H1 (cell line): ENCODE results near the gene PREX1. TPM values are rescaled to one million over a fixed set of nuclear protein-coding genes. Genes with fewer than 3 reads are reported as not detected.

Experiments
- CTCF ChIA-PET: fragments of 300-600 bp; sonication (Branson Sonifier 250); formaldehyde crosslinking; loops from one replicate; lab custom pipeline; 2021; ENCODE audit not compliant: partially characterized antibody; lab: Charles Lee
- POLR2A ChIA-PET: fragments of 300-600 bp; sonication (Branson Sonifier 250); formaldehyde crosslinking; loops from one replicate; lab custom pipeline; 2021; ENCODE audit warnings: inconsistent platforms; ENCODE audit not compliant: partially characterized antibody; lab: Charles Lee
- DNase-seq, 2 experiments: peaks; one replicate each; pipeline versions ENCODE4 v3.0.0 to v3.0.0-alpha.2; 2010 to 2022; ENCODE audit warnings: low spot score in 2 of 2, low read depth in 1 of 2, mixed read lengths in 1 of 2
- FAIRE-seq: peaks from 2 replicates; lab custom pipeline; 2011; peaks lifted over from hg19 to GRCh38; lab: Jason Lieb, UNC
- H2AFZ ChIP-seq: 2 replicates; pipeline ENCODE4 v1.8.1; 2012; ENCODE audit warnings: low read length, inconsistent platforms
- H2AK5ac ChIP-seq: 2 replicates; pipeline ENCODE4 v1.6.1; 2013; ENCODE audit warnings: low read depth, low read length
- H2BK120ac ChIP-seq: replicated peaks from 2 replicates; pipeline ENCODE3; 2013; ENCODE audit warnings: low read depth, low read length, inconsistent platforms
- H2BK12ac ChIP-seq: 2 replicates; pipeline ENCODE4 v1.6.1; 2013; ENCODE audit warnings: low read depth, low read length
- H2BK15ac ChIP-seq: 2 replicates; pipeline ENCODE4 v1.6.1; 2013; ENCODE audit warnings: low read length
- H2BK20ac ChIP-seq: 2 replicates; pipeline ENCODE4 v1.6.1; 2013; ENCODE audit warnings: low read length
- H2BK5ac ChIP-seq: 2 replicates; pipeline ENCODE4 v1.6.1; 2013; ENCODE audit warnings: low read depth, low read length
- H3K14ac ChIP-seq: 2 replicates; pipeline ENCODE4 v1.6.1; 2013; ENCODE audit warnings: inconsistent platforms; ENCODE audit not compliant: insufficient read length
- H3K18ac ChIP-seq: 2 replicates; pipeline ENCODE4 v1.6.1; 2013; ENCODE audit warnings: low read length; ENCODE audit errors: extremely low read depth
- H3K23ac ChIP-seq: 2 replicates; pipeline ENCODE4 v1.6.1; 2013; ENCODE audit warnings: inconsistent platforms; ENCODE audit not compliant: insufficient read length
- H3K23me2 ChIP-seq: 2 replicates; pipeline ENCODE4 v1.6.1; 2013; ENCODE audit warnings: low read depth, low read length
- H3K27ac ChIP-seq: 2 replicates; pipeline ENCODE4 v1.6.1; 2011; ENCODE audit warnings: low read depth, low read length, inconsistent platforms
- H3K27me3 ChIP-seq, 4 experiments: replicated peaks in 1 of 4; 1 replicate in 1 of 4; 2 replicates in 3 of 4; pipeline versions ENCODE4 v1.6.1 to v1.8.1; 2011 to 2013; ENCODE audit warnings: low read length in 3 of 4, mild to moderate bottlenecking in 3 of 4, inconsistent platforms in 2 of 4, mixed read lengths in 2 of 4, moderate library complexity in 1 of 4; ENCODE audit not compliant: control insufficient read depth in 3 of 4, insufficient read depth in 3 of 4; ENCODE audit errors: extremely low read depth in 1 of 4
- H3K36me3 ChIP-seq, 4 experiments: 2 replicates each; pipeline versions ENCODE4 v1.6.1 to v1.8.1; 2011 to 2013; ENCODE audit warnings: mild to moderate bottlenecking in 4 of 4, low read length in 3 of 4, moderate library complexity in 2 of 4, control low read depth in 1 of 4, inconsistent platforms in 1 of 4; ENCODE audit not compliant: insufficient read depth in 4 of 4, control insufficient read depth in 2 of 4
- H3K4ac ChIP-seq: replicated peaks from 2 replicates; pipeline ENCODE3; 2013; ENCODE audit warnings: low read length, low read depth, mixed read lengths, inconsistent platforms; ENCODE audit not compliant: insufficient read length
- H3K4me1 ChIP-seq, 4 experiments: replicated peaks in 1 of 4; 1 replicate in 1 of 4; 2 replicates in 3 of 4; pipeline versions ENCODE4 v1.6.1 to v1.8.1; 2011 to 2013; ENCODE audit warnings: low read length in 3 of 4, inconsistent platforms in 2 of 4, mixed read lengths in 1 of 4; ENCODE audit not compliant: insufficient read depth in 4 of 4, control insufficient read depth in 3 of 4
- H3K4me2 ChIP-seq, 2 experiments: 2 replicates each; pipeline versions ENCODE4 v1.6.1 to v1.8.1; 2011 to 2013; ENCODE audit warnings: low read depth in 2 of 2, low read length in 2 of 2, control low read depth in 1 of 2, inconsistent platforms in 1 of 2, mild to moderate bottlenecking in 1 of 2; ENCODE audit not compliant: insufficient read depth in 1 of 2
- H3K4me3 ChIP-seq, 4 experiments: fragments of 200-600, 300-600 bp in 1 of 4; sonication (generic), shearing (Covaris generic), sonication (Bioruptor Twin) in 1 of 4; 2 replicates each; pipeline versions ENCODE4 v1.5.1 to v1.8.1; 2011 to 2016; ENCODE audit warnings: low read length in 4 of 4, low read depth in 3 of 4, control low read depth in 2 of 4, inconsistent platforms in 2 of 4, mild to moderate bottlenecking in 2 of 4, mixed read lengths in 1 of 4, moderate library complexity in 1 of 4; ENCODE audit not compliant: insufficient read depth in 2 of 4; ENCODE audit errors: extremely low read depth in 1 of 4
- H3K56ac ChIP-seq: replicated peaks from 2 replicates; pipeline ENCODE3; 2013; ENCODE audit warnings: low read depth, mild to moderate bottlenecking, mixed read lengths, low read length, inconsistent platforms; ENCODE audit not compliant: insufficient read length
- H3K79me1 ChIP-seq: 2 replicates; pipeline ENCODE4 v1.6.1; 2013; ENCODE audit warnings: low read depth, low read length, control low read depth
- H3K79me2 ChIP-seq, 2 experiments: 2 replicates each; pipeline versions ENCODE4 v1.6.1 to v1.8.1; 2012 to 2013; ENCODE audit warnings: low read length in 2 of 2, mild to moderate bottlenecking in 2 of 2, inconsistent platforms in 1 of 2; ENCODE audit not compliant: insufficient read depth in 2 of 2, control insufficient read depth in 1 of 2
- H3K9ac ChIP-seq, 4 experiments: replicated peaks in 1 of 4; 1 replicate in 1 of 4; 2 replicates in 3 of 4; pipeline versions ENCODE4 v1.6.1 to v1.8.1; 2011 to 2013; ENCODE audit warnings: low read depth in 3 of 4, low read length in 3 of 4, control low read depth in 2 of 4, mild to moderate bottlenecking in 2 of 4, moderate library complexity in 2 of 4, inconsistent platforms in 1 of 4; ENCODE audit errors: extremely low read depth in 1 of 4
- H3K9me3 ChIP-seq, 2 experiments: 2 replicates each; pipeline versions ENCODE4 v1.6.1 to v1.8.1; 2012 to 2013; ENCODE audit warnings: mild to moderate bottlenecking in 2 of 2, moderate library complexity in 2 of 2, control low read depth in 1 of 2, inconsistent platforms in 1 of 2, low read depth in 1 of 2, low read length in 1 of 2, mixed read lengths in 1 of 2; ENCODE audit not compliant: insufficient read depth in 2 of 2
- H4K20me1 ChIP-seq, 2 experiments: replicated peaks in 1 of 2; 2 replicates each; pipeline versions ENCODE3 to v1.8.1; 2011 to 2013; ENCODE audit warnings: inconsistent platforms in 2 of 2, low read length in 2 of 2, mild to moderate bottlenecking in 1 of 2; ENCODE audit not compliant: insufficient read depth in 2 of 2, control insufficient read depth in 1 of 2
- H4K5ac ChIP-seq: 2 replicates; pipeline ENCODE4 v1.6.1; 2013; ENCODE audit warnings: low read length, low read depth, mixed read lengths, inconsistent platforms; ENCODE audit not compliant: insufficient read length
- H4K8ac ChIP-seq: 2 replicates; pipeline ENCODE4 v1.8.0; 2013; ENCODE audit warnings: mild to moderate bottlenecking, moderate library complexity, low read length, inconsistent platforms; ENCODE audit not compliant: insufficient read depth; ENCODE audit errors: extremely low read depth
- H4K91ac ChIP-seq: replicated peaks from 2 replicates; pipeline ENCODE3; 2013; ENCODE audit warnings: low read length, mixed read lengths, inconsistent platforms; ENCODE audit not compliant: insufficient read length
- GTF2F1 ChIP-seq: IDR thresholded peaks from 2 replicates; pipeline ENCODE4 v1.6.1; 2012; ENCODE audit warnings: low read depth, low read length, improper control_type of control experiment, borderline replicate concordance
- POLR2A ChIP-seq, 2 experiments: IDR thresholded peaks; 1 replicate in 1 of 2; 2 replicates in 1 of 2; pipeline ENCODE4 v1.6.1; 2011; ENCODE audit warnings: low read depth in 2 of 2, low read length in 2 of 2, mild to moderate bottlenecking in 2 of 2; ENCODE audit errors: control extremely low read depth in 1 of 2
- POLR2AphosphoS5 ChIP-seq: IDR thresholded peaks from 2 replicates; pipeline ENCODE4 v1.6.1; 2011; ENCODE audit warnings: low read depth, low read length
- WGBS, 2 experiments: shearing (Covaris generic) in 1 of 2; methylation state at CpG; one replicate each; pipeline versions ENCODE4 v1.1.6 to v1.1.7; 2013 to 2015; ENCODE audit warnings: low lambda C conversion rate in 2 of 2, mixed read lengths in 2 of 2, inconsistent platforms in 1 of 2, low coverage in 1 of 2, missing lambda C conversion rate in 1 of 2; ENCODE audit not compliant: insufficient replicate concordance in 2 of 2, insufficient coverage in 1 of 2, insufficient read length in 1 of 2; ENCODE audit errors: extremely low coverage in 1 of 2, missing lambda C conversion rate in 1 of 2; 5-methylcytosine and 5-hydroxymethylcytosine counted together
- polyA plus RNA-seq, 7 experiments: library from polyadenylated mRNA; depleted of rRNA in 3 of 7; stranded (reverse) in 5 of 7; unstranded in 2 of 7; fragments of >200 nt in 5 of 7; fragments of 200-250 nt in 2 of 7; gene quantifications; 1 replicate in 5 of 7; 2 replicates in 1 of 7; 4 replicates in 1 of 7; pipeline versions ENCODE4 v1.2.1 to v1.2.3, GENCODE V29; 2011 to 2013; ENCODE audit warnings: missing spikeins in 2 of 7, mixed read lengths in 2 of 7
- total RNA-seq: library from RNA; stranded (reverse); fragmentation: NEBNext Ultra II Directional; extraction: Animal tissue kit (Norgen Biotek cat#: 25700); gene quantifications from 2 replicates; pipeline ENCODE4 v1.2.1, GENCODE V29; 2021
- TF ChIP-seq, protein P1 (sequence below): IDR thresholded peaks from 2 replicates; pipeline ENCODE4 v1.6.1; 2012; ENCODE audit warnings: inconsistent platforms

Gene PREX1
- total and polyA plus RNA-seq, 2 of the 8 experiments (the other 6 are each of a cell fraction or from before 2014, with no cell fraction given) = 10.7 to 12.8 TPM

DNA sequence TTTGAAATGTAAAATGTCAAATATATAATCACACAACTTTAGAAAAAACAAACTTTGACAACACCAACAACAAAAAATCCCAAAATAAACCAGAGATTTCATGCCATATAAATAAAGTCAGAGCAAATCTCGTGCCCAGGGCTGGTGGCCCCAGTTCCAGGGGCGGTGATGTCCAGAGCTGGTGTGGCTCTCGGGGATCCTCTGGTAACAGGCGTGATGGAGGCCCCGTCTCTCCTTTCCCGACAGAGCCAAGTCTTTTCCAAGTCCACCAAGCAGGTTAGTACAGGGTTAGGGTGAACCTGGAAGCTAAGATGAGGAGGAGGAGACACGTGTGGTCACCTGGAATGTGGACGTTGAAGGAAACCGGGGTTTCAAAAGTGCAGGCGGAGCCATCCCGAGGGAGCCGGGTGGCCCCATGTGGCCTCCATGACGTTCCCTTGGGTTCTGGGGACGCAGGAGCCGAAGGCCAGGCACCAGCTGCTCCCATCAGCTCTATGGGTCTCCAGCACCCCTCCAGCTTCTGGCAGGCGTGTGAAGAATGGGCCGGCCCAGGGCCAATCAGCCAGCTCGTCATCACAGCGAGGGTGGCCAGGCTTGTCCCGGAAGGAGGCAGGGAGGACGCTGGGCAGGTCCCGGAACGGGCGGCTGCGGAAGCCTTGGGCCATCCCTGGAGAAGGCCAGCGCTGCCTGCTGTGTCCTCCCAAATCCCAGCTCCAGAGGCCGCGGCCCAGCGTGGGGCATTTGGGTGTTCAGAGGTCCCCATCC, 202.5 kb downstream of the PREX1 start:
- 92% methylated on average over 22 of the region's 29 CpGs; no CpG with 5 or more reads in 1 of the 2 experiments for WGBS, 2 experiments
- H3K4me1 ChIP-seq = peaks cover 0 to 4% (median 1%) of the 10 kb centered on the region in 4 experiments; a peak in 3 of 7 replicates
- no peak overlapping the region for H3K23ac ChIP-seq
- no peak overlapping the region for H3K9ac ChIP-seq
- no peaks in the 10 kb centered on the region for H3K23me2 ChIP-seq
- no peak overlapping the region for H2BK15ac ChIP-seq
- no peak overlapping the region for H4K91ac ChIP-seq
- no peaks in the 10 kb centered on the region for H3K9me3 ChIP-seq
- H2AFZ ChIP-seq = no peak overlapping the region
- H3K36me3 ChIP-seq = no peaks in the 10 kb centered on the region
- H3K14ac ChIP-seq = no peak overlapping the region
- H3K4me2 ChIP-seq = no peak overlapping the region
- no peak overlapping the region for H3K4ac ChIP-seq
- no peak overlapping the region for H2BK5ac ChIP-seq
- CTCF ChIA-PET = interaction anchor here (0.5 to 2.6 kb wide), 3 partner anchors 10 to 947 kb away, joined by 3 to 7 read pairs (median 4); no protein-coding TSS in a partner anchor
- H3K18ac ChIP-seq = no peak overlapping the region
- no peak overlapping the region for H3K4me3 ChIP-seq
- H4K20me1 ChIP-seq = no peaks in the 10 kb centered on the region
- FAIRE-seq = no peak
- no peaks in the 10 kb centered on the region for H3K27me3 ChIP-seq
- H3K56ac ChIP-seq = no peak overlapping the region
- no peak overlapping the region for H2BK120ac ChIP-seq
- H2BK20ac ChIP-seq = no peak overlapping the region
- no peak overlapping the region for H3K27ac ChIP-seq
- POLR2A ChIA-PET = no interaction called here
- no peak for DNase-seq
- no peaks in the 10 kb centered on the region for H3K79me1 ChIP-seq
- H2AK5ac ChIP-seq = no peak overlapping the region
- H4K5ac ChIP-seq = no peak overlapping the region
- H3K79me2 ChIP-seq = no peaks in the 10 kb centered on the region
- H2BK12ac ChIP-seq = no peak overlapping the region
- peak overlapping the region; percentile 29; the same call in 1 of the 2 replicates for H4K8ac ChIP-seq
- TF ChIP-seq GTF2F1 = no peak
- no peak for TF ChIP-seq POLR2A (IDR thresholded peaks at IDR 0.05; ENCODE audit: control extremely low read depth in 1 of 2, low read depth in 2 of 2, low read length in 2 of 2)
- TF ChIP-seq, protein P1, sequence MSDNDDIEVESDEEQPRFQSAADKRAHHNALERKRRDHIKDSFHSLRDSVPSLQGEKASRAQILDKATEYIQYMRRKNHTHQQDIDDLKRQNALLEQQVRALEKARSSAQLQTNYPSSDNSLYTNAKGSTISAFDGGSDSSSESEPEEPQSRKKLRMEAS = no peak
- no peak for TF ChIP-seq POLR2AphosphoS5
